B cell (primary cell): Measurements from ENCODE around the gene PADI3. TPM values are rescaled to one million over a fixed set of nuclear protein-coding genes. Genes with fewer than 3 reads are reported as not detected.

Source experiments
- ATAC-seq: fragments of 200-7000 bp; cut with Tn5 transposase; one replicate; pipeline ENCODE4 v1.10.0; 2021; ENCODE audit warnings: low read depth, mild to moderate bottlenecking, moderate number of reproducible peaks, moderate library complexity
- CTCF ChIA-PET: fragments of 350-600 bp; sonication (Branson Sonifier 250); formaldehyde crosslinking; loops from one replicate; lab custom pipeline; 2021; ENCODE audit warnings: antibody characterized with exemption, inconsistent platforms; lab: Charles Lee
- POLR2A ChIA-PET: fragments of 350-600 bp; sonication (Branson Sonifier 250); formaldehyde crosslinking; loops from one replicate; lab custom pipeline; 2021; ENCODE audit warnings: antibody characterized with exemption; lab: Charles Lee
- DNase-seq: peaks from one replicate; pipeline ENCODE4 v3.0.0; 2013
- H2AFZ ChIP-seq: 2 replicates; pipeline ENCODE4 v1.6.1; 2012; ENCODE audit warnings: mild to moderate bottlenecking, low read depth, low read length; ENCODE audit not compliant: insufficient read depth, poor library complexity, severe bottlenecking
- H3K27ac ChIP-seq, 2 donors: 1 replicate in 1 of 2; 2 replicates in 1 of 2; pipeline ENCODE4 v1.5.1; 2012 to 2013; ENCODE audit warnings: low read length in 2 of 2, mild to moderate bottlenecking in 2 of 2, moderate library complexity in 1 of 2
- H3K27me3 ChIP-seq, 4 experiments: fragments of 200-600 bp in 1 of 4; sonication (generic) in 1 of 4; replicated peaks in 1 of 4; 1 replicate in 2 of 4; 2 replicates in 2 of 4; pipeline versions ENCODE4 v1.6.1 to v1.7.0; 2013 to 2016; ENCODE audit warnings: low read length in 3 of 4, mild to moderate bottlenecking in 2 of 4, mixed read lengths in 1 of 4, moderate library complexity in 1 of 4; ENCODE audit not compliant: insufficient read depth in 4 of 4, control insufficient read depth in 3 of 4; ENCODE audit errors: control extremely low read depth in 1 of 4
- H3K36me3 ChIP-seq, 2 experiments: replicated peaks in 1 of 2; 1 replicate in 1 of 2; 2 replicates in 1 of 2; pipeline versions ENCODE4 v1.6.1 to v1.7.1; 2013; ENCODE audit warnings: low read length in 1 of 2; ENCODE audit not compliant: insufficient read depth in 2 of 2, control insufficient read depth in 1 of 2; ENCODE audit errors: control extremely low read depth in 1 of 2, extremely low read depth in 1 of 2
- H3K4me1 ChIP-seq, 2 donors: fragments of 200-600 bp in 1 of 2; sonication (generic) in 1 of 2; 1 replicate in 1 of 2; 2 replicates in 1 of 2; pipeline versions ENCODE4 v1.5.1 to v1.6.1; 2013 to 2017; ENCODE audit warnings: low read length in 2 of 2; ENCODE audit not compliant: control insufficient read depth in 2 of 2, insufficient read depth in 2 of 2
- H3K4me2 ChIP-seq: replicated peaks from 2 replicates; pipeline ENCODE3; 2012; ENCODE audit warnings: mild to moderate bottlenecking, low read depth, low read length; ENCODE audit not compliant: poor library complexity, severe bottlenecking
- H3K4me3 ChIP-seq, 5 experiments: fragments of 200-600 bp in 1 of 5; sonication (generic) in 1 of 5; 1 replicate in 3 of 5; 2 replicates in 2 of 5; pipeline versions ENCODE4 v1.5.1 to v1.7.0; 2011 to 2016; ENCODE audit warnings: low read length in 4 of 5, mild to moderate bottlenecking in 4 of 5, low read depth in 2 of 5, control low read depth in 1 of 5, moderate library complexity in 1 of 5; ENCODE audit not compliant: insufficient read depth in 1 of 5; ENCODE audit errors: control extremely low read depth in 1 of 5, extremely low read depth in 1 of 5
- H3K79me2 ChIP-seq: fragments of 200-600 bp; sonication (generic); one replicate; pipeline ENCODE4 v1.6.0; 2016; ENCODE audit warnings: low read length; ENCODE audit not compliant: control insufficient read depth, insufficient read depth
- H3K9ac ChIP-seq: fragments of 200-600 bp; sonication (generic); 2 replicates; pipeline ENCODE4 v1.6.1; 2017; ENCODE audit warnings: mild to moderate bottlenecking, low read length, moderate library complexity
- H3K9me3 ChIP-seq, 3 donors: one replicate each; pipeline versions ENCODE4 v1.6.1 to v1.7.1; 2013; ENCODE audit warnings: low read length in 2 of 3; ENCODE audit not compliant: control insufficient read depth in 2 of 3, insufficient read depth in 1 of 3; ENCODE audit errors: control extremely low read depth in 1 of 3
- H4K20me1 ChIP-seq: 2 replicates; pipeline ENCODE4 v1.6.0; 2012; ENCODE audit warnings: mild to moderate bottlenecking, low read length; ENCODE audit not compliant: insufficient read depth, control insufficient read depth, poor library complexity, severe bottlenecking
- H3K27ac Mint-ChIP-seq: one replicate; pipeline ENCODE4 v1.8.0; 2021; ENCODE audit warnings: mixed read lengths
- H3K27me3 Mint-ChIP-seq: one replicate; pipeline ENCODE4 v1.8.0; 2021; ENCODE audit warnings: mixed read lengths
- H3K4me1 Mint-ChIP-seq: one replicate; pipeline ENCODE4 v1.8.0; 2021; ENCODE audit warnings: mixed read lengths
- H3K4me3 Mint-ChIP-seq: one replicate; pipeline ENCODE4 v1.8.0; 2021; ENCODE audit warnings: mixed read lengths
- H3K9me3 Mint-ChIP-seq: one replicate; pipeline ENCODE4 v1.8.0; 2022; ENCODE audit warnings: mixed read lengths; ENCODE audit not compliant: insufficient read depth
- EZH2 ChIP-seq: IDR thresholded peaks from 2 replicates; pipeline ENCODE4 v1.6.1; 2012; ENCODE audit warnings: borderline replicate concordance, low read depth, mild to moderate bottlenecking, moderate library complexity, low read length; ENCODE audit not compliant: insufficient read depth, poor library complexity, severe bottlenecking
- WGBS: methylation state at CpG from one replicate; pipeline ENCODE4 v1.1.5; 2013; ENCODE audit warnings: missing lambda C conversion rate; ENCODE audit not compliant: insufficient coverage; 5-methylcytosine and 5-hydroxymethylcytosine counted together
- intact Hi-C: fragments of 100-400 bp; cut with micrococcal nuclease; formaldehyde crosslinking; loops from one replicate; pipeline ENCODE4 v1.10.0; 2022
- polyA plus RNA-seq: library from polyadenylated mRNA; depleted of rRNA; stranded (reverse); fragments of >200 nt; gene quantifications from 2 replicates; pipeline ENCODE4 v1.2.3, GENCODE V29; 2012
- total RNA-seq, 2 donors: library from RNA; stranded (reverse); fragments of 120-200 nt in 1 of 2; gene quantifications; 1 replicate in 1 of 2; 2 replicates in 1 of 2; pipeline versions ENCODE4 v1.2.3 to v1.2.4, GENCODE V29; 2013 to 2022
- TF ChIP-seq, protein P1 (sequence below): fragments of 200-600 bp; IDR thresholded peaks from one replicate; pipeline ENCODE4 v1.8.0; 2022; ENCODE audit warnings: antibody characterized with exemption, mild to moderate bottlenecking

Gene PADI3
- total and polyA plus RNA-seq, 2 donors (not counting 1 experiment from before 2014, with no cell fraction given) = not detected

GRCh38 chr1:17304826-17305175 is 55.9 kb downstream of the PADI3 start:
- Histone ChIP-seq H3K4me3 (no peak overlapping the region), H4K20me1 (no peaks in the 10 kb centered on the region), H3K4me2 (no peak overlapping the region), H3K27me3 (peaks cover 0 to 6% (median 0%) of the 10 kb centered on the region in 4 experiments), H3K4me1 (no peaks in the 10 kb centered on the region), H3K9me3 (peaks cover 0 to 20% (median 4%) of the 10 kb centered on the region in 3 donors), H3K79me2 (no peaks in the 10 kb centered on the region), H3K36me3 (no peaks in the 10 kb centered on the region), H3K9ac (no peak overlapping the region), H2AFZ (no peak overlapping the region), H3K27ac (no peak overlapping the region)
- WGBS = 36% methylated on average over 4 of the region's 6 CpGs
- POLR2A ChIA-PET = no interaction called here
- peaks cover 7% of the 10 kb centered on the region for H3K9me3 Mint-ChIP-seq
- ATAC-seq (no peak), DNase-seq (no peak)
- H3K27ac Mint-ChIP-seq = no peak overlapping the region
- peaks cover 28% of the 10 kb centered on the region for H3K27me3 Mint-ChIP-seq
- TF ChIP-seq EZH2 = no peak
- intact Hi-C loops = no loop called here
- CTCF ChIA-PET = no interaction called here
- H3K4me3 Mint-ChIP-seq = no peak overlapping the region
- no peaks in the 10 kb centered on the region for H3K4me1 Mint-ChIP-seq

- 91% methylated on average over 13 of the region's 14 CpGs for WGBS
Measured at GRCh38 chr1:17305576-17306095, 56.7 kb downstream of the PADI3 start.

More at GRCh38 chr1:17305576-17306095, 56.7 kb downstream of the PADI3 start:
- no peak overlapping the region for H2AFZ ChIP-seq
- no peaks in the 10 kb centered on the region for H3K79me2 ChIP-seq
- ATAC-seq (no peak), DNase-seq (no peak)
- TF ChIP-seq, protein P1, sequence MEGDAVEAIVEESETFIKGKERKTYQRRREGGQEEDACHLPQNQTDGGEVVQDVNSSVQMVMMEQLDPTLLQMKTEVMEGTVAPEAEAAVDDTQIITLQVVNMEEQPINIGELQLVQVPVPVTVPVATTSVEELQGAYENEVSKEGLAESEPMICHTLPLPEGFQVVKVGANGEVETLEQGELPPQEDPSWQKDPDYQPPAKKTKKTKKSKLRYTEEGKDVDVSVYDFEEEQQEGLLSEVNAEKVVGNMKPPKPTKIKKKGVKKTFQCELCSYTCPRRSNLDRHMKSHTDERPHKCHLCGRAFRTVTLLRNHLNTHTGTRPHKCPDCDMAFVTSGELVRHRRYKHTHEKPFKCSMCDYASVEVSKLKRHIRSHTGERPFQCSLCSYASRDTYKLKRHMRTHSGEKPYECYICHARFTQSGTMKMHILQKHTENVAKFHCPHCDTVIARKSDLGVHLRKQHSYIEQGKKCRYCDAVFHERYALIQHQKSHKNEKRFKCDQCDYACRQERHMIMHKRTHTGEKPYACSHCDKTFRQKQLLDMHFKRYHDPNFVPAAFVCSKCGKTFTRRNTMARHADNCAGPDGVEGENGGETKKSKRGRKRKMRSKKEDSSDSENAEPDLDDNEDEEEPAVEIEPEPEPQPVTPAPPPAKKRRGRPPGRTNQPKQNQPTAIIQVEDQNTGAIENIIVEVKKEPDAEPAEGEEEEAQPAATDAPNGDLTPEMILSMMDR = no peak
- TF ChIP-seq EZH2 = no peak
- no peak overlapping the region for H3K4me3 ChIP-seq
- ChIA-PET CTCF (no interaction called here), POLR2A (no interaction called here)
- peaks cover 35% of the 10 kb centered on the region for H3K27me3 Mint-ChIP-seq
- no peak overlapping the region for H3K4me3 Mint-ChIP-seq
- peaks cover 0 to 20% (median 4%) of the 10 kb centered on the region in 3 donors for H3K9me3 ChIP-seq
- no peaks in the 10 kb centered on the region for H3K4me1 ChIP-seq
- H3K27me3 ChIP-seq = peaks cover 0 to 6% (median 0%) of the 10 kb centered on the region in 4 experiments
- intact Hi-C loops = no loop called here
- H3K4me2 ChIP-seq = no peak overlapping the region
- H4K20me1 ChIP-seq = no peaks in the 10 kb centered on the region
- H3K4me1 Mint-ChIP-seq = no peaks in the 10 kb centered on the region
- no peak overlapping the region for H3K27ac Mint-ChIP-seq
- H3K9me3 Mint-ChIP-seq = peaks cover 7% of the 10 kb centered on the region
- no peak overlapping the region for H3K27ac ChIP-seq
- H3K36me3 ChIP-seq = no peaks in the 10 kb centered on the region
- H3K9ac ChIP-seq = no peak overlapping the region
